HepG2 (cell line): Measurements from ENCODE around the gene ST6GALNAC3.

Experiments
- CTCF ChIP-seq: sonication (generic); formaldehyde crosslinking; IDR thresholded peaks from 2 replicates; pipeline ENCODE4 v1.5.0; 2020; ENCODE audit warnings: mild to moderate bottlenecking, missing genetic modification reagents, moderate library complexity
- LCORL ChIP-seq, 2 experiments: fragments of 450-650 bp in 1 of 2; sonication (generic) in 1 of 2; formaldehyde crosslinking in 1 of 2; IDR thresholded peaks; 2 replicates each; pipeline versions ENCODE4 v1.5.0 to v1.6.1; 2017 to 2020; ENCODE audit warnings: antibody characterized with exemption in 1 of 2, missing genetic modification reagents in 1 of 2
- MED13 ChIP-seq: sonication (generic); formaldehyde crosslinking; IDR thresholded peaks from 2 replicates; pipeline ENCODE4 v1.5.0; 2020; ENCODE audit warnings: missing genetic modification reagents
- ZNF256 ChIP-seq: sonication (generic); formaldehyde crosslinking; conservative IDR thresholded peaks from 2 replicates; pipeline ENCODE4 v1.4.0; 2020; ENCODE audit warnings: missing genetic modification reagents
- TF ChIP-seq, protein P1 (sequence below): sonication (generic); formaldehyde crosslinking; IDR thresholded peaks from 2 replicates; pipeline ENCODE4 v1.4.0; 2020; ENCODE audit warnings: missing genetic modification reagents

DNA sequence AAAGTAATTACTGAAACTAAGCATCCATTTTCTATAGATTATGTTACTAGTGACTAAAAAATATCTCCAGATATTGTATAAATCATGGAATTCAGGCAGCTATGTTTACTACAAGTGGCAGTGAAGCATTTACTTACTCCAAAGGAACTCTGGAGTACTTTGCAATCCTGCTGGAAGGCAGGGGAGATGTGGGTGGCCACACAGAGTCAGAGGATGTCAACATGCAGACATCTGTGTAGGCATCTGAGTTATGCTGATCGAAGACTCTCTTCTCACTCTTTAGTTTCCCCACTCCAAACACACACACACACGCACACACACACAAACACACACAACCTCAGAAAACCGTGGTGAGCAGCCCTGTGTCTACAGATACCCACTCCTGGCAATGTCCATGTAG is 112.9 kb downstream of the ST6GALNAC3 start:
- TF ChIP-seq MED13 (CRISPR knock-in tag) (no peak), ZNF256 (CRISPR knock-in tag) (no peak), CTCF (CRISPR knock-in tag) (no peak), LCORL (IDR thresholded peaks at IDR 0.05) (no peak), LCORL (CRISPR knock-in tag; IDR thresholded peaks at IDR 0.05) (no peak)
- TF ChIP-seq, protein P1, sequence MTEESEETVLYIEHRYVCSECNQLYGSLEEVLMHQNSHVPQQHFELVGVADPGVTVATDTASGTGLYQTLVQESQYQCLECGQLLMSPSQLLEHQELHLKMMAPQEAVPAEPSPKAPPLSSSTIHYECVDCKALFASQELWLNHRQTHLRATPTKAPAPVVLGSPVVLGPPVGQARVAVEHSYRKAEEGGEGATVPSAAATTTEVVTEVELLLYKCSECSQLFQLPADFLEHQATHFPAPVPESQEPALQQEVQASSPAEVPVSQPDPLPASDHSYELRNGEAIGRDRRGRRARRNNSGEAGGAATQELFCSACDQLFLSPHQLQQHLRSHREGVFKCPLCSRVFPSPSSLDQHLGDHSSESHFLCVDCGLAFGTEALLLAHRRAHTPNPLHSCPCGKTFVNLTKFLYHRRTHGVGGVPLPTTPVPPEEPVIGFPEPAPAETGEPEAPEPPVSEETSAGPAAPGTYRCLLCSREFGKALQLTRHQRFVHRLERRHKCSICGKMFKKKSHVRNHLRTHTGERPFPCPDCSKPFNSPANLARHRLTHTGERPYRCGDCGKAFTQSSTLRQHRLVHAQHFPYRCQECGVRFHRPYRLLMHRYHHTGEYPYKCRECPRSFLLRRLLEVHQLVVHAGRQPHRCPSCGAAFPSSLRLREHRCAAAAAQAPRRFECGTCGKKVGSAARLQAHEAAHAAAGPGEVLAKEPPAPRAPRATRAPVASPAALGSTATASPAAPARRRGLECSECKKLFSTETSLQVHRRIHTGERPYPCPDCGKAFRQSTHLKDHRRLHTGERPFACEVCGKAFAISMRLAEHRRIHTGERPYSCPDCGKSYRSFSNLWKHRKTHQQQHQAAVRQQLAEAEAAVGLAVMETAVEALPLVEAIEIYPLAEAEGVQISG (CRISPR knock-in tag) = no peak
